ENCODE results near the gene ABTB2. TPM values are rescaled to one million over a fixed set of nuclear protein-coding genes. Genes with fewer than 3 reads are reported as not detected.

The ABTB2 gene
- total RNA-seq, 2 donors from 2014 or later = 27.0 to 27.4 TPM

GRCh38 chr11:34143048-34143447 lies 214.8 kb downstream of the ABTB2 start:
- H3K9me3 ChIP-seq = no peaks in the 10 kb centered on the region
- peaks cover 99% of the 10 kb centered on the region for H3K36me3 ChIP-seq
- H3K27ac ChIP-seq = no peak overlapping the region
- TF ChIP-seq CTCF (IDR thresholded peaks at IDR 0.05) = no peak
- peaks cover 0 to 11% of the 10 kb centered on the region in 2 donors for H3K4me1 ChIP-seq
- no peak overlapping the region for H3K4me3 ChIP-seq
- no peaks in the 10 kb centered on the region for H3K27me3 ChIP-seq
- DNase-seq (ENCODE audit: low spot score) = no peak

GRCh38 chr11:34140149-34140548 lies 217.7 kb downstream of the ABTB2 start:
- Histone ChIP-seq H3K4me1 (peaks cover 0 to 11% of the 10 kb centered on the region in 2 donors), H3K27me3 (no peaks in the 10 kb centered on the region), H3K36me3 (peaks cover 99% of the 10 kb centered on the region), H3K9me3 (no peaks in the 10 kb centered on the region), H3K4me3 (no peak overlapping the region), H3K27ac (no peak overlapping the region)
- no peak for DNase-seq (ENCODE audit: low spot score)
- no peak for TF ChIP-seq CTCF (IDR thresholded peaks at IDR 0.05)

- Histone ChIP-seq H3K4me1 (peaks cover 0 to 11% of the 10 kb centered on the region in 2 donors), H3K27ac (no peak overlapping the region), H3K4me3 (no peak overlapping the region), H3K27me3 (no peaks in the 10 kb centered on the region), H3K9me3 (no peaks in the 10 kb centered on the region), H3K36me3 (peaks cover 99% of the 10 kb centered on the region)
- DNase-seq (ENCODE audit: low spot score) = no peak
- no peak for TF ChIP-seq CTCF (IDR thresholded peaks at IDR 0.05)
Measured at GRCh38 chr11:34139346-34139745, 218.5 kb downstream of the ABTB2 start.

GRCh38 chr11:34136420-34136819 lies 221.4 kb downstream of the ABTB2 start:
- TF ChIP-seq CTCF (IDR thresholded peaks at IDR 0.05) = no peak
- no peaks in the 10 kb centered on the region for H3K9me3 ChIP-seq
- H3K27ac ChIP-seq = no peak overlapping the region
- no peaks in the 10 kb centered on the region for H3K27me3 ChIP-seq
- H3K4me1 ChIP-seq = peaks cover 0 to 7% of the 10 kb centered on the region in 2 donors
- no peak for DNase-seq (ENCODE audit: low spot score)
- H3K36me3 ChIP-seq = peaks cover 95% of the 10 kb centered on the region
- H3K4me3 ChIP-seq = no peak overlapping the region

- Histone ChIP-seq H3K4me1 (peaks cover 0 to 7% of the 10 kb centered on the region in 2 donors), H3K4me3 (no peak overlapping the region), H3K27ac (no peak overlapping the region), H3K27me3 (no peaks in the 10 kb centered on the region), H3K36me3 (peaks cover 95% of the 10 kb centered on the region), H3K9me3 (no peaks in the 10 kb centered on the region)
- TF ChIP-seq CTCF (IDR thresholded peaks at IDR 0.05) = no peak
- DNase-seq (ENCODE audit: low spot score) = no peak
Measured at GRCh38 chr11:34135439-34135838, 222.4 kb downstream of the ABTB2 start.

- no peak for DNase-seq (ENCODE audit: low spot score)
- no peak for TF ChIP-seq CTCF (IDR thresholded peaks at IDR 0.05)
- H3K27me3 ChIP-seq = no peaks in the 10 kb centered on the region
- H3K9me3 ChIP-seq = no peaks in the 10 kb centered on the region
- H3K4me3 ChIP-seq = no peak overlapping the region
- no peak overlapping the region for H3K27ac ChIP-seq
- peaks cover 95% of the 10 kb centered on the region for H3K36me3 ChIP-seq
- peaks cover 0 to 7% of the 10 kb centered on the region in 2 donors for H3K4me1 ChIP-seq
Measured at GRCh38 chr11:34134765-34135164, 223.0 kb downstream of the ABTB2 start.

All from right atrium auricular region (tissue), 2 donors.